GM12873 (cell line): ENCODE results near the gene RANBP1.

Source experiments
- CTCF ChIP-seq: IDR thresholded peaks from 2 replicates; pipeline ENCODE4 v1.5.1; 2012; ENCODE audit warnings: low read depth, mild to moderate bottlenecking, moderate library complexity, low read length, control low read depth; ENCODE audit not compliant: insufficient read depth; ENCODE audit errors: missing control alignments

The RANBP1 gene

GRCh38 chr22:20085651-20086050, 30.3 kb upstream of the RANBP1 start:
- TF ChIP-seq CTCF, result no peak

- TF ChIP-seq CTCF, result no peak
These were observed 29.8 kb upstream of the RANBP1 start for GRCh38 chr22:20086101-20086599.

- no peak for TF ChIP-seq CTCF
These were observed 29.1 kb upstream of the RANBP1 start for GRCh38 chr22:20086763-20087162.

- no peak for TF ChIP-seq CTCF
These were observed 28.3 kb upstream of the RANBP1 start for GRCh38 chr22:20087319-20088262.

GRCh38 chr22:20088263-20088648, 27.6 kb upstream of the RANBP1 start:
- no peak for TF ChIP-seq CTCF

- TF ChIP-seq CTCF, result no peak
These were observed 26.5 kb upstream of the RANBP1 start for GRCh38 chr22:20089226-20089976.
